GM18870 (cell line): ENCODE measurements around the gene PKM.

Experiments used
- ATAC-seq: cut with Tn5 transposase; IDR thresholded peaks from one replicate; pipeline ENCODE4 v1.9.1; 2021; ENCODE audit warnings: moderate library complexity; ENCODE audit not compliant: unreplicated experiment

The PKM gene

DNA sequence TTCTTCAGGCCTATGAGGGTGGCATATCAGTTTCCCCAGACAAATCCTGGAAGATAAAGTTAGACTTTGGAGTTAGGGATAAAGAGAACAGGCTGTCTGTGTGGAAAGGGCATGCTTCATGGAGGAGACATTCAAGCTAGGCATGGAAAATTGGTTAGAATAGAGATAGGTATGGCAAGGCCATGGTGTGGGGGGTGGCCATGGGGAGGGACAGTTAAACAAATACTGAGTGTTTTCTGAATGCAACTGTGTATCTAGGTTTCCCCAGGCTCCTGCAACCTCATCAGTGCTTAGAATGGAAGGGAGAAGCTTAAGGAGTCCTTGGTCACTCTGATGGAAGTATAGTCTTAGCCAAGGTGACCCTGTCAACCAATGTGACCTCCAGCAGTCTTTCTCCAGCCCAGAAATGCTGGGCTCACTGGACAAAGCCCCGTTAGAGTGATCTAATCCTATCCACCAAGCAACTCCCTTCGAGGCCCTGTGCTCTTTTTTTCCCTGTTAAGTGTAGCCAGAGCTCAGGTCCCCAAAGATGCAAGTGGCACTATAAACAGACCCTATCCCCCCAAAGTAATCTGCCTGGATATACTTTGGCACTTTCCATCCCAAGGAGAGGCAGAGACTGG is 5.5 kb upstream of the PKM start:
- no peak for ATAC-seq

- no peak for ATAC-seq
These were observed 4.3 kb upstream of the PKM start for GRCh38 chr15:72235298-72235697.

GRCh38 chr15:72233769-72234168 is 2.8 kb upstream of the PKM start:
- ATAC-seq, result no peak

DNA sequence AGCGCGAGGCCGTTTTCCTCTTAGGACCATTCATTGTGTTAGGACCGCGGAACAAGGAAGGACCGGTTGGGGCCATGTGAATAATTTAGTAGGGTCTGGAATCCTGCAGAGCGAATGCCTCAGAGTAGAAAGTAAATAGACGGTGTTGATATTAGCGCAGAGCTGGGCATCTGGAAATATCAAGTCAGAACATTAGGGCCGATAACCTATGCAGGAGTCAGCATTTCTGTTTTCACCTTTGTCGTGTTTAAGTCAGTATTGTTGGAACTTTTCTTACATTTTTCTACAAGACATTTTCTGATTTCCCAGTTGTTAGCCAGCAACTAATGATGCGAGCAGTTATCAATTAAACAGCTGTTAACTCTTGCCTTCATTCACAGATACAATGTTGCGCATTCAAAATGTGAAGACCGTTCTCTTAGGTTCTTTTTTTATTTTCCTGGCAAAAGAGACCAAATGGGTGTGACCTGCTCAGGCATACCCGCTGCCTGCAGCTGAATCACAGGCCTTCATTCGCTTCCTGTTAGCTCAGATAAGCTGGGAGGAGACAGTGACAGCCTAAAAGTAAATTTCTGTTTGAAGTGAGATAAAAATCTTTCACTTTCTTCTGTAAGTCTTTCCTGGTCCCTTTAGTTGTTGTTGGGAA is 966 bp upstream of the PKM start:
- ATAC-seq, result no peak

DNA sequence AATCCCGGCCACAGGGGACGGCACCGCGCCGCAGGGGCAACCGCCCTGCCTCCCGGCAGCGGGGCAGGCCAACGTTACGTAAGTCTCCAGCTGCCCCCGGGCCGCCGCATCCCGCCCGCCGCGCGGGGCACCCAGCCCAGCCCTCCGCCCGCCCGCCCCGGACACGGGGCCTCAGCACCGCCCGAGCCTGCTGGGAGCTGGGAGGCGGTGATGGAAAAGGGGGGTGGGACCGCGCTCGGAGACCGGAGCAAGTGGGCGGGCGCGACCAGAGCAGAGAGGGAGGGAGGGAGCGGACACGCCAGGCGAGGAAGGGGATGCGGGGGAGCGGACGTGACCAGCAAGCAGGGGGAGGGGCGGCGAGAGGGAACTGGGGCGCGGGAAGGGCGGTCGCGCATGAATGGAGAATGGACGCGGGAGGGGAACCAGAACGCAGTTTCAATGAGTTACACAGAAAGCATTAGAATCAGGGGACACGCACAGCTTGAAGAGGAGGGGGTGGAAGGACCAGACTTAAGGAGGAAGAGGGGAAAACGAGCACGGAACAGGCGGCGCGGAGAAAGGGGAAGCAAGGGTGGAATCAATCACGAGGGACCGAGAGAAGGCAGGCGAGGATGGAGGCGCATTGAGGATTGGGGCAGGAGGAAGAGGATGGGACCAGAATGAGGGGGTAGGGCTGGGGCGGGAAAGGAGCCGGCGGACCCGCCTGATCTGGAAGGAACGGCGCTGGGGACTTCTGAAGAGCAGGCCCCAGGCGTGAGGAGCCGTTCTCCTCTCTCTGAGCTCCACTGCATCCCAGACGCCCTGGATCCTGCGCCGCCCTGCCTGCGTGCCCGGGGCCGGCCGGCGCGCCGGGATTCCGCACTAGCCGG is 559 bp downstream of the PKM start:
- ATAC-seq, result no peak

GRCh38 chr15:72229947-72230196 is 1.1 kb downstream of the PKM start:
- no peak for ATAC-seq

GRCh38 chr15:72229076-72229946 is 1.7 kb downstream of the PKM start:
- ATAC-seq, result no peak

DNA sequence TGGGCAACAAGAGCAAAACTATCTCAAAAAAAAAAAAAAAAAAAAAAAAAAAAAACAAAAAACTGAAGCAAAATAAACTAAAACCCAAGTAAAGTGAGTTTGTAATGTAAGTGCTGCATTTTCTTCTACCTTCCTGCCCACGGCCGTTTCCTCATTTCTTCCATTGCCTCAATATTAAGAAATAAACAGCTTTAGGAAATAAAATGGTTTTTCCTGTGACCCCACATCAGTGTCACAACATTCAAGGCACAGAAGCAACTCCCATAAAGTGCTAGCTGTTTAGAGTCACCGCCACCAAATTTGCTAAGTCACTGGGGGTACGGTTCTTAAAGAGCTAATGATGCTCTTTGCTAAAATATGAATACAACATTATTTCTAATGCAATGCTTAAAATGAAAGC is 3.3 kb downstream of the PKM start:
- ATAC-seq, result no peak

DNA sequence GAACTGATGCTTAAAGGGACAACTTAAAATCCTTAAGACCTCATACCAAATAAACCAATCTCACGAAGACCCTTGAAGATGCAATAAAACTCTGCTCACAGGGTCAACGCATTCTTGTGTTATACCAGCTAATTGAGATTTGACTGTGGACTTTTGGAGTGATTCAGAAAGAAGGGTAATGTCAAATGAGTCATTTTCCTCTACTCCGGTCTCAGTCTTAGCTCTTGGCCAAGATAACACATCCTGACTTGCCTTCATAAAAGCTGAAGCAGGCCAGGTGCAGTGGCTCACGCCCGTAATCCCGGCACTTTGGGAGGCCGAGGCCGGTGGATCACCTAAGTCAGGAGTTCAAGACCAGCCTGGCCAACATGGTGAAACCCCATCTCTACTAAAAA is 3.8 kb downstream of the PKM start:
- no peak for ATAC-seq

DNA sequence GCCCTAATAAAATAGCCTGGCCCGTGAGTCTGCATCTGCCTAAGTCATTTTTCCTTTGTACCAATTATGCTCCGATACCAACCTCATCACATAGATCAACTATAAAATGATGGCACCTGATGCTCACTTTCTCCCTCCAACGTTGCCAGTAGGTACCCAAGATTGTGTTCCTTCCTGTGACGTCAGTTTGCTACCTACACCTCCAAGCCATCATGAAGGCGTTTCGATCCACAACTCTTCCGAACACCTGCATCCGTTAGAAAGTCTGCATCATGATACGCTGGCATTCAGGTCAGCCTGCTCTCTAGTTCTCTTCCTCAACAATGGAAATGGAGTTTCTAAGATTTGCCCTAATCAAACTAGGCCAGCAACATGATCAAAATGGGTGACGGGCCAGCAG is 7.7 kb downstream of the PKM start:
- no peak for ATAC-seq

GRCh38 chr15:72222393-72222792 is 8.6 kb downstream of the PKM start:
- ATAC-seq, result no peak

- no peak for ATAC-seq
These were observed 10.3 kb downstream of the PKM start for GRCh38 chr15:72220687-72221086.

DNA sequence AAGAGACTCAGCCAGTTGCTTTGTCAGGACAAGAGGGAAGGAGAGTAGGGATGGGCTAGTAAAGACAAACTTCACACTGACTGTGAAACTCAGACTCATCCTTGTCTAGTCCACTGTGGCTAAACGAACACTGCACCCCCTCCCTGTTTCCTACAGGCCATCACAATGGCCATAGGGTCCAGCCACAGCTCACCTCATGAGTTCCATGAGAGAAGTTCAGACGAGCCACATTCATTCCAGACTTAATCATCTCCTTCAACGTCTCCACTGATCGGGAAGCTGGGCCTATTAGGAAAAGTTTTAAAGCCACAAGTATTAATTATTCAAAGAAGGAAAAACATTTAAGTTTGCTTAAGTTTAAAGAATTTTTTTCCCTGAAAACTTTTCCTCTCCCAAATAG is 13.8 kb downstream of the PKM start:
- ATAC-seq, result no peak

GRCh38 chr15:72216079-72216478 is 14.9 kb downstream of the PKM start:
- ATAC-seq, result no peak

DNA sequence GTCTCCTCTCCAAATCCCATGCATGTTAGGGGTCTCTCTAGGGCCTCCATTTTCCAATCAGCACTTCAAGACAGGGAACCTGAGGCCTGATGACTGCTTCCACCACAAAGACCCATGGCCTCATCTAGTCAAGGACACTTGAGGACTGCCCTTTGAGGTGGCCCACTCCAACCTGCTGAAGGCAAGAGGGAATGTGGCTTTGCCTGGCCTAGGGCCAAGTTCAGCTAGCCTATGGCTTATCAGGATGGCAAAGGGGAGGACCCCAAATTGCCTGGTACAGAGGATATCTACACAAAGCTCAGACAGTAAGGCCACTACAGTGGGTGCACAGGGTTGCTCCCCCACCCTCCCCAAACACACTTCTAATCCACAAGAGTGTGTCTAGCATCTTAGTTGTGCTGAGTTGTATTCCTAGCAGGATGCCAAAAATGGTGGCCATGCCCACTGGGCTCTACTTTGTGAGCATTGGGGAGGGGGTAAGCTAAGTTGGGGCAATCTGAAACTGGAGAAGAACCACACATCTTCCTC is 23.4 kb downstream of the PKM start:
- no peak for ATAC-seq

- ATAC-seq, result no peak
These were observed 24.4 kb downstream of the PKM start for GRCh38 chr15:72206677-72207000.

DNA sequence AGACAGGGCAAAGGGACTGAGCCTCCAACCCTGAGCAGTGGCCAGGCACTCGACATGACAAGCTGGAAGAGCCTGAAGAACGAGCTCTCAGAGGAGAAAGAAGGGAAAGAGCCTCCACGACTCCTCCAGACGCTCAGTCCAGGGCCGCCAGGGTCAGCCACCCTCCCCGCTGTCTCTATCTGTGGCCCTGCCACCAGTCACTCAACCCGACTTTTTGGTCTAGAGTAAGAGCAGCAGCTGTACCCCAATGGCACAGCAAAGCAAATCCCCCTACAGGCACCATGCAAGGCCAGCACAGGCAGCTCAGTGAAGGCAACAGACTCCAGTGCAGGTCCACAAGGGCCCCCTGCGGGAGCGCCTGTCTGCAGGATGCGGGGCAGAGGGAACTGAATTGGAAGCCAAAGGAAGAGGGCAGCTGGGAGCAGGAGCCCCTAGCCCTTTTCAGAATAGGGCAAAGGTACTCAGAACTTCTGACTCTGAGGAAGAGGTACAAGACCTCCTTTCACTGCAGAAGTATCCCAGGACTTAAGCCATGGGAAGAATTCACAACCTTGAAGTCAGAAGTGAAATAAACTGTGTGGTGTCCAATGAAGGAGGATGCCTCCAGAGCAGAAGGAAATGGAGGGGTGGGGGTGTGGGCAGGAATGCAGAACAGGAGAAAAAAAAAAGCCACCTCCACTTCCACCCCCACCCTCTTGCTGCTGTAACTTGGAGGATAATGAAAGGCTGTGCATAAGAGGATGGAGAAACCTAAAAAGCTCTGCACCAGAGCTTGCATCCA is 24.9 kb downstream of the PKM start:
- ATAC-seq, result no peak

DNA sequence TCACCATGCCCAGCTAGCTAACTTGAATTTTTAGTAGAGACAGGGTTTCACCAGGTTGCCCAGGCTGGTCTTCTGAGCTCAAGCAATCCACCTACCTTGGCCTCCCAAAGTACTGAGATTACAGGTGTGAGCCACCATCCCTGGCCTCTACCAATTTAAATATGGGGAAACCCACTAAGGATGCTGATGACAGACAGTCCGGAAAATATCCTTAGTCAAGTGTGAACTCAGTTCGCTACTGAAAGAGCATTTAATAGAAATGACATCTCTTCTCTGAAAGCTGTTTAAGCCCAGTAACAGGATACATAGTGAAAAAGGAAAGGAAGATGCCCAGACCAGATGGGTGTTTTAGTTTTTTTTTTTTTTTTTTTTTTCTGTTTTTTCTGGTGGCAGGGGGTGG is 25.7 kb downstream of the PKM start:
- no peak for ATAC-seq

- no peak for ATAC-seq
These were observed 27.5 kb downstream of the PKM start for GRCh38 chr15:72203507-72203837.

GRCh38 chr15:72202801-72203506 is 28.0 kb downstream of the PKM start:
- ATAC-seq, result no peak
